Measurements from ENCODE around the gene LYRM7. TPM values are rescaled to one million over a fixed set of nuclear protein-coding genes. Genes with fewer than 3 reads are reported as not detected.

The LYRM7 gene
- total and polyA plus RNA-seq, 10 of the 15 experiments (the other 5 are each of a cell fraction or from before 2014, with no cell fraction given), result 9.2 to 68.8 (median 20.2) TPM

DNA sequence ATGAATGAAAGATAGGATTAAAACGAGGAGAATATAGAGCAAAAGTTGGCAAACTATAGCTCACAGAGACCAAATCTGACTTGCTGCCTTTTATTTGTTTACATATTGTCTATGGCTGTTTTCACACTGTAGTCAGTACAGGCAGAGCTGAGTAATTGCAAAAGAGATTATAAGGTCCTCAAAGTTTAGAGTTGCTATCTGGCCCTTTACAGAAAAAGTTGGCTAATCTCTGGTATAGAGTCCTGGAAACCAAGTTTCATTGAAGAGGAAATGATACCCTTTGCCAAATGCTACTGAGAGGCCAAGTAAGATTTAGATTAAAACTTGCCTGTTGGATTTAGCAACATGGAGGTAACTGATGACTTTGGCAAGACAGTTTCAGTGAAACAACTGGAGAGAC, 36.0 kb downstream of the LYRM7 start:
- Histone ChIP-seq H3K27ac (ENCODE audit: control insufficient read depth, insufficient read depth) (no peak overlapping the region), H3K4me2 (ENCODE audit: control insufficient read depth, insufficient read depth) (no peak overlapping the region), H3K36me3 (ENCODE audit: control insufficient read depth in 2 of 2, insufficient read depth in 2 of 2, low read length in 1 of 2) (no peaks in the 10 kb centered on the region), H3K4me3 (no peak overlapping the region), H3K9me3 (replicated peaks; ENCODE audit: control insufficient read depth, insufficient read depth, low read length) (no peaks in the 10 kb centered on the region), H4K20me1 (ENCODE audit: control insufficient read depth, insufficient read depth) (no peaks in the 10 kb centered on the region), H2AFZ (ENCODE audit: control insufficient read depth, low read depth, low read length) (no peak overlapping the region), H3K27me3 (replicated peaks in 1 of 2; ENCODE audit: control insufficient read depth in 2 of 2, insufficient read depth in 2 of 2, low read length in 1 of 2) (no peaks in the 10 kb centered on the region), H3K9ac (ENCODE audit: control insufficient read depth, insufficient read depth, low read length) (no peak overlapping the region), H3K4me1 (ENCODE audit: control insufficient read depth, insufficient read depth, low read length) (peaks cover 6% of the 10 kb centered on the region; the same call in 1 of the 2 replicates), H3K79me2 (ENCODE audit: control insufficient read depth, insufficient read depth, low read length) (peaks cover 20% of the 10 kb centered on the region)
- FAIRE-seq (no peak), DNase-seq (ENCODE audit: low read depth, low spot score) (no peak), ATAC-seq (no peak)
- CTCF ChIA-PET, result interaction anchor here (0.9 to 2.2 kb wide), 4 partner anchors 10 to 176 kb away, joined by 3 to 7 read pairs (median 4); partner anchors contain the start of gene HINT1
- 30% methylated on average over 1 of the region's 1 CpG for WGBS (ENCODE audit: insufficient coverage, insufficient replicate concordance, low lambda C conversion rate, missing lambda C conversion rate)
- SMC1A ChIA-PET (ENCODE audit: uncharacterized antibody, unreplicated experiment), result interaction anchor here (1.0 to 26.7 kb wide), 13 partner anchors 8 to 207 kb away, joined by 3 to 1218 read pairs (median 4); partner anchors contain the start of genes CDC42SE2 and HINT1
- intact Hi-C loops (cut with micrococcal nuclease; ENCODE audit: unreplicated experiment) (no loop called here), in situ Hi-C loops (cut with MboI) (no loop called here)
- BruUV-seq (replicated peaks), result no TSS peak
- POLR2A ChIA-PET, result interaction anchor here (1.0 to 1.4 kb wide), 3 partner anchors 11 to 45 kb away, joined by 3 to 5 read pairs (median 4); no protein-coding TSS in a partner anchor
- no peak for TF ChIP-seq NFIC (IDR thresholded peaks at IDR 0.05; ENCODE audit: low read depth, low read length)
- TF ChIP-seq, protein P1, sequence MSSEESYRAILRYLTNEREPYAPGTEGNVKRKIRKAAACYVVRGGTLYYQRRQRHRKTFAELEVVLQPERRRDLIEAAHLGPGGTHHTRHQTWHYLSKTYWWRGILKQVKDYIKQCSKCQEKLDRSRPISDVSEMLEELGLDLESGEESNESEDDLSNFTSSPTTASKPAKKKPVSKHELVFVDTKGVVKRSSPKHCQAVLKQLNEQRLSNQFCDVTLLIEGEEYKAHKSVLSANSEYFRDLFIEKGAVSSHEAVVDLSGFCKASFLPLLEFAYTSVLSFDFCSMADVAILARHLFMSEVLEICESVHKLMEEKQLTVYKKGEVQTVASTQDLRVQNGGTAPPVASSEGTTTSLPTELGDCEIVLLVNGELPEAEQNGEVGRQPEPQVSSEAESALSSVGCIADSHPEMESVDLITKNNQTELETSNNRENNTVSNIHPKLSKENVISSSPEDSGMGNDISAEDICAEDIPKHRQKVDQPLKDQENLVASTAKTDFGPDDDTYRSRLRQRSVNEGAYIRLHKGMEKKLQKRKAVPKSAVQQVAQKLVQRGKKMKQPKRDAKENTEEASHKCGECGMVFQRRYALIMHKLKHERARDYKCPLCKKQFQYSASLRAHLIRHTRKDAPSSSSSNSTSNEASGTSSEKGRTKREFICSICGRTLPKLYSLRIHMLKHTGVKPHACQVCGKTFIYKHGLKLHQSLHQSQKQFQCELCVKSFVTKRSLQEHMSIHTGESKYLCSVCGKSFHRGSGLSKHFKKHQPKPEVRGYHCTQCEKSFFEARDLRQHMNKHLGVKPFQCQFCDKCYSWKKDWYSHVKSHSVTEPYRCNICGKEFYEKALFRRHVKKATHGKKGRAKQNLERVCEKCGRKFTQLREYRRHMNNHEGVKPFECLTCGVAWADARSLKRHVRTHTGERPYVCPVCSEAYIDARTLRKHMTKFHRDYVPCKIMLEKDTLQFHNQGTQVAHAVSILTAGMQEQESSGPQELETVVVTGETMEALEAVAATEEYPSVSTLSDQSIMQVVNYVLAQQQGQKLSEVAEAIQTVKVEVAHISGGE (CRISPR knock-in tag; IDR thresholded peaks at IDR 0.05), result no peak
- no peak for TF ChIP-seq EZH2 (IDR thresholded peaks at IDR 0.05; ENCODE audit: borderline replicate concordance, control insufficient read depth, low read depth, low read length)
- TF ChIP-seq TCF7 (IDR thresholded peaks at IDR 0.05; ENCODE audit: borderline replicate concordance), result no peak
- TF ChIP-seq ZNF207 (IDR thresholded peaks at IDR 0.05; ENCODE audit: borderline replicate concordance), result no peak
- TF ChIP-seq HDGF (IDR thresholded peaks at IDR 0.05), result no peak
- TF ChIP-seq MTA2 (IDR thresholded peaks at IDR 0.05; ENCODE audit: low read depth), result no peak
- TF ChIP-seq, protein P2, sequence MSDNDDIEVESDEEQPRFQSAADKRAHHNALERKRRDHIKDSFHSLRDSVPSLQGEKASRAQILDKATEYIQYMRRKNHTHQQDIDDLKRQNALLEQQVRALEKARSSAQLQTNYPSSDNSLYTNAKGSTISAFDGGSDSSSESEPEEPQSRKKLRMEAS (IDR thresholded peaks at IDR 0.05; ENCODE audit: low read depth, low read length), result no peak
- no peak for TF ChIP-seq NR2F1 (conservative IDR thresholded peaks at IDR 0.05)
- TF ChIP-seq, protein P3, sequence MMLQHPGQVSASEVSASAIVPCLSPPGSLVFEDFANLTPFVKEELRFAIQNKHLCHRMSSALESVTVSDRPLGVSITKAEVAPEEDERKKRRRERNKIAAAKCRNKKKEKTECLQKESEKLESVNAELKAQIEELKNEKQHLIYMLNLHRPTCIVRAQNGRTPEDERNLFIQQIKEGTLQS (IDR thresholded peaks at IDR 0.05; ENCODE audit: borderline replicate concordance, extremely low read depth, low read depth, low read length), result no peak
- no peak for TF ChIP-seq CBX3 (IDR thresholded peaks at IDR 0.05; ENCODE audit: borderline replicate concordance, low read depth)
- no peak for TF ChIP-seq ZNF622 (IDR thresholded peaks at IDR 0.05)
- no peak for TF ChIP-seq SMAD5 (IDR thresholded peaks at IDR 0.05; ENCODE audit: low read depth)
- no peak for TF ChIP-seq RELA (IDR thresholded peaks at IDR 0.05; ENCODE audit: borderline replicate concordance, partially characterized antibody)
- no peak for TF ChIP-seq TBL1XR1 (IDR thresholded peaks at IDR 0.05; ENCODE audit: low read depth, low read length)
- RAD21 ChIA-PET (ENCODE audit: unreplicated experiment), result interaction anchor here (0.9 to 10.7 kb wide), 5 partner anchors 9 to 175 kb away, joined by 3 to 302 read pairs (median 6); partner anchors contain the start of genes CDC42SE2 and HINT1
